Esophagus squamous epithelium (tissue), 5 donors: Measurements from ENCODE around the gene ZNF521. TPM values are rescaled to one million over a fixed set of nuclear protein-coding genes. Genes with fewer than 3 reads are reported as not detected.

Source experiments
- DNase-seq: peaks from one replicate; lab custom pipeline; 2025; lab: John Stamatoyannopoulos, UW
- H3K27ac ChIP-seq, 4 donors: fragments of 200-600 bp; sonication (generic); one replicate each; pipeline ENCODE4 v1.5.1; 2016 to 2019; ENCODE audit warnings: mild to moderate bottlenecking in 1 of 4
- H3K27me3 ChIP-seq, 4 donors: fragments of 200-600 bp; sonication (generic); 1 replicate in 3 of 4; 2 replicates in 1 of 4; pipeline versions ENCODE4 v1.5.1 to v1.6.0; 2017 to 2021; ENCODE audit warnings: antibody characterized with exemption in 1 of 4
- H3K36me3 ChIP-seq, 3 donors: fragments of 200-600 bp; sonication (generic); one replicate each; pipeline ENCODE4 v1.5.1; 2016 to 2019
- H3K4me1 ChIP-seq, 3 donors: fragments of 200-600 bp; sonication (generic); one replicate each; pipeline ENCODE4 v1.5.1; 2017 to 2019
- H3K4me3 ChIP-seq, 4 donors: fragments of 200-600 bp; sonication (generic); 1 replicate in 3 of 4; 2 replicates in 1 of 4; pipeline ENCODE4 v1.5.1; 2016 to 2019; ENCODE audit warnings: mild to moderate bottlenecking in 2 of 4, moderate library complexity in 1 of 4
- H3K9me3 ChIP-seq, 3 donors: fragments of 200-600 bp; sonication (generic); one replicate each; pipeline ENCODE4 v1.5.1; 2016 to 2019
- POLR2A ChIP-seq, 4 donors: fragments of 450-650 bp; IDR thresholded peaks; one replicate each; pipeline ENCODE4 v1.6.1; 2017; ENCODE audit warnings: antibody characterized with exemption in 4 of 4, mild to moderate bottlenecking in 4 of 4, moderate library complexity in 3 of 4
- WGBS, 2 donors: methylation state at CpG; one replicate each; pipeline ENCODE4 v1.1.5; 2018; 5-methylcytosine and 5-hydroxymethylcytosine counted together
- intact Hi-C: fragments of 100-400 bp; cut with DNase I; formaldehyde crosslinking; loops from one replicate; pipeline ENCODE4 v1.15.0; 2022
- total RNA-seq, 4 donors: library from RNA; depleted of rRNA; stranded (reverse); fragments of >200 nt; gene quantifications; one replicate each; pipeline ENCODE4 v1.1.0, GENCODE V29; 2016
- TF ChIP-seq, protein P1 (sequence below), 6 experiments: fragments of 450-650 bp in 4 of 6; fragments of 200-600 bp in 2 of 6; sonication (generic) in 2 of 6; IDR thresholded peaks; one replicate each; pipeline ENCODE4 v1.5.1; 2016 to 2019; ENCODE audit warnings: antibody characterized with exemption in 6 of 6, mild to moderate bottlenecking in 4 of 6, moderate library complexity in 4 of 6
- donor health status: DM: yes; HTN: yes; CAD: no.

The ZNF521 gene
- total RNA-seq, 4 donors from 2014 or later, result 0.68 to 11.3 (median 4.7) TPM

DNA sequence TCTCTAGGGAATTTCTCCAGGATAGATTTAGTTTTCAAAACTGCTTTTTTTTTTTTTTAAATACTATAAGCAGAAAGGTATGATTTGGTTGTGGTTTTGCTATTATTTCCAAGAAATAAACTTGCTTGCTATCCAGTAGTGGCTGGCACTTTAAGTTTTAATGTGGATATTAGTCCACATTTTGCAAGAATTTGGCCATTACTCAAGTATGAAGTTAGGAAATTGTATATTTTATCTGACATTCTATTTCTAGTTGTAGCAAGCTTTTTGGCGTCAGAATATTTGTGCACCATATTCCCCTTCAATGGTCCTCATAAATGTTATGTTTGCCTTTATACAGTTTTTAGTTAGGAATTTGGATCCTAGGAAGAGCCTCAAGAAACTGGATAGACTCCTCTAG is 226.3 kb downstream of the ZNF521 start:
- intact Hi-C loops, result no loop called here
- Histone ChIP-seq H3K4me3 (no peak overlapping the region), H3K4me1 (no peaks in the 10 kb centered on the region), H3K27me3 (no peaks in the 10 kb centered on the region), H3K36me3 (no peaks in the 10 kb centered on the region), H3K27ac (no peak overlapping the region), H3K9me3 (no peaks in the 10 kb centered on the region)
- TF ChIP-seq POLR2A (IDR thresholded peaks at IDR 0.05), result no peak
- no peak for DNase-seq
- WGBS, 2 donors, result 52 to 75% methylated on average over 1 of the region's 1 CpG

DNA sequence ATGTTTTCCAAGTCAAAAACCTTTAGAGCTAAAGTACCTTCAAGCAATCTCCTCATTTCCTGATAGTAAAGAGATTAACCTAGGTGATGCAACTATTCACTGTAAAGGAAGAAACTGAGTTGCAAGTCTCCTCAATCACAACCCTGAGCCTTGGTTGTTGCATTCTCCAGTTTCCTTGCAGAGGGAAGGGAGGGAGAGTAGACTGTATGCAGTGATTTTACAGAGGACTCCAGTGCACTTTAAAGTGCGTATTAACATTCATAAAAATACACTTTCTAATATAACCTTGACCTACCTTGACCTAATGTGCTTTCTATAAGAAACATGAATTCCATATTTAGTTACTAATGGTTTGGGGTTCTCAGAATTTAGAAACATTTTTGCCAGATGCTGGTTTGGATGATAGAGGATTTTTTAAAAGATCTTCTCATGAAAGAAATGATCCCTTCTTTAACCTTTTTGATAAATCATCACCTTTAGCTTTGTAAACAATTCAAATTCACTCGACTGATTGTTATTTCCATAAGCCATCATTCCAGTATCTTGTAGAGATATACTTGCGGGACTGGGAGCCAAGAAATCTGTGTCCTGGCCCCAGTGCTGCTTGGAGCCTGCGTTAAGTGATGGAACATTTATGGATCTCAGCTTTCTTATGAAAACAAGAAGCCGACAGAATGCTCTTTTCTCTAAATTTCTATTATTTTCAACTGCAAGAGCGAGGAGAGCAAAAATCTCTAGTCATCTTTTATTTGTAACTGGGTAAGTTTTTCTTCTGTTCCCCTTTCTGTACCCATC is 228.3 kb downstream of the ZNF521 start:
- no peak overlapping the region for H3K4me3 ChIP-seq
- no peaks in the 10 kb centered on the region for H3K36me3 ChIP-seq
- no peaks in the 10 kb centered on the region for H3K9me3 ChIP-seq
- H3K27me3 ChIP-seq, result no peaks in the 10 kb centered on the region
- no peak overlapping the region for H3K27ac ChIP-seq
- WGBS, 2 donors, result 69 to 75% methylated on average over 6 of the region's 6 CpGs
- no peak for DNase-seq
- H3K4me1 ChIP-seq, result no peaks in the 10 kb centered on the region
- intact Hi-C loops, result no loop called here
- TF ChIP-seq, protein P1, sequence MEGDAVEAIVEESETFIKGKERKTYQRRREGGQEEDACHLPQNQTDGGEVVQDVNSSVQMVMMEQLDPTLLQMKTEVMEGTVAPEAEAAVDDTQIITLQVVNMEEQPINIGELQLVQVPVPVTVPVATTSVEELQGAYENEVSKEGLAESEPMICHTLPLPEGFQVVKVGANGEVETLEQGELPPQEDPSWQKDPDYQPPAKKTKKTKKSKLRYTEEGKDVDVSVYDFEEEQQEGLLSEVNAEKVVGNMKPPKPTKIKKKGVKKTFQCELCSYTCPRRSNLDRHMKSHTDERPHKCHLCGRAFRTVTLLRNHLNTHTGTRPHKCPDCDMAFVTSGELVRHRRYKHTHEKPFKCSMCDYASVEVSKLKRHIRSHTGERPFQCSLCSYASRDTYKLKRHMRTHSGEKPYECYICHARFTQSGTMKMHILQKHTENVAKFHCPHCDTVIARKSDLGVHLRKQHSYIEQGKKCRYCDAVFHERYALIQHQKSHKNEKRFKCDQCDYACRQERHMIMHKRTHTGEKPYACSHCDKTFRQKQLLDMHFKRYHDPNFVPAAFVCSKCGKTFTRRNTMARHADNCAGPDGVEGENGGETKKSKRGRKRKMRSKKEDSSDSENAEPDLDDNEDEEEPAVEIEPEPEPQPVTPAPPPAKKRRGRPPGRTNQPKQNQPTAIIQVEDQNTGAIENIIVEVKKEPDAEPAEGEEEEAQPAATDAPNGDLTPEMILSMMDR (IDR thresholded peaks at IDR 0.05), result no peak
- no peak for TF ChIP-seq POLR2A (IDR thresholded peaks at IDR 0.05)

DNA sequence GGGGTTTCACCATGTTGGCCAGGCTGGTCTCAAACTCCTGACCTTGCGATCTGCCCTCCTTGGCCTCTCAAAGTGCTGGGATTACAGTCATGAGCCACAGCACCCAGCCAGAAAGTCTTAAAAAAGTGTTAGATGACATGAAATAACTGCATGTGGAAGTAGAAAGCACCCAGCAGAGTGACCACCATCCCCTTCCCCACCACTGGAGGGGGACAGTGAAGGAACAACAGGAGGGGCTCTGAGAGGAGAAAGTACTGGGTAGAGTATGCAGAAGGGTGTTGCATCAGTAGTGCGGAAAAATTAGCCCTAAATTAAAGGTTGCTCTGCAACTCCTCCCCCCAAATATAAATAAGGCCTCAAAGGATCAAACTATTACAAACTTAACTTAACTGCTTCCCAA is 230.5 kb downstream of the ZNF521 start:
- Histone ChIP-seq H3K4me3 (no peak overlapping the region), H3K36me3 (no peaks in the 10 kb centered on the region), H3K27me3 (no peaks in the 10 kb centered on the region), H3K9me3 (no peaks in the 10 kb centered on the region), H3K27ac (no peak overlapping the region), H3K4me1 (no peaks in the 10 kb centered on the region)
- 96 to 100% methylated on average over 2 of the region's 2 CpGs for WGBS, 2 donors
- DNase-seq, result no peak
- intact Hi-C loops, result no loop called here
- TF ChIP-seq, protein P1 (IDR thresholded peaks at IDR 0.05), result no peak
- no peak for TF ChIP-seq POLR2A (IDR thresholded peaks at IDR 0.05)

DNA sequence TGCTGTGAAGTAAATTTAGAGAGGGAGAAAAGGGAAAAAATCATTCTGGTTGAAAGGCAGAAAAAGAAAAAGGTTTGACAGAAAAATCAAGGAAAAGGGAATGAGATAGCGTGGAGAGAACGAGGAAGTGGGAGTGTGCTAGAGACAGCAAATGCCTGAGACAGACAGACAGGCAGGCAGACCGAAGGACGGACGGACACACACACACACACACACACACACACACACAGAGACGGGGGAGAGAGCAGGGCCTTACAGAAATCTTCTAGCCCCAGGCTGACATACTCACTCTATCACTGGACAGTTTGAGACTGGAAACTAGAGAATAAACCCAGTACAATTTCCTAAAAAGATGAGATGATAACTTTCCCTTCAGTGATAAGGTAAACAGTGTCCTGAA is 238.4 kb downstream of the ZNF521 start:
- Histone ChIP-seq H3K36me3 (no peaks in the 10 kb centered on the region), H3K9me3 (no peaks in the 10 kb centered on the region), H3K4me1 (no peaks in the 10 kb centered on the region), H3K27ac (no peak overlapping the region), H3K27me3 (no peaks in the 10 kb centered on the region), H3K4me3 (no peak overlapping the region)
- 61 to 72% methylated on average over 4 to 6 of the region's 6 CpGs for WGBS, 2 donors
- TF ChIP-seq POLR2A (IDR thresholded peaks at IDR 0.05), result no peak
- TF ChIP-seq, protein P1 (IDR thresholded peaks at IDR 0.05), result no peak
- no peak for DNase-seq
- intact Hi-C loops, result no loop called here

DNA sequence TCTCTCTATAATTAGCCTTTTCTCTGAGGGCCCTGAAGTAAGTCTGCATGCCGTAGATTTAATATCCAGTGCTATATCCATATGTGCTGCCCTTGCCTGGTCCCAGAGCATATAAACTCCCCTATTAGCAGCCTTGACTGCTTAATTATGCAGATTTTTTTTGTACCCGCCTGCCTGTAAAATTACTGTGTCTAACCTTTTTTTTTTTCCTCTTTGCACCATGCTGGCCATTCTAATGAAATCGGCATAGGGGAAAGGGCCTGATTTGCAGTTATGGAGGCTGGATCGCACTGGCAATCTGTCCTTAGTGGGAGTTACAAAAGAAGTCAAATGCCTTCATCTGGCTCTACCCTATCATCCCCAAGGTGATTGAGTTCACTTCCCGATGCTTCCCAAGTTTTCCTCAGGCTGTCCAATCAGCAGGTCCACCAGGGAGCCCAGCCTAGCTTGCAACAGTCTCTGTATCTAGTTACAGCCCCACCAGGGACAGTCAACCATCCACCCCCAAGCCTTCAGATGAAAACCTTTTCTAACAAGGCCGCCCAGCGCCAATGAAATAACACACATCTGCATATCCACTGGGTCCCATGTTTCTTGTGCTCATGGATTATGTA is 239.0 kb downstream of the ZNF521 start:
- H3K36me3 ChIP-seq, result no peaks in the 10 kb centered on the region
- H3K4me1 ChIP-seq, result no peaks in the 10 kb centered on the region
- 86% methylated on average over 7 of the region's 7 CpGs for WGBS, 2 donors
- intact Hi-C loops, result no loop called here
- DNase-seq, result no peak
- H3K9me3 ChIP-seq, result no peaks in the 10 kb centered on the region
- TF ChIP-seq POLR2A (IDR thresholded peaks at IDR 0.05), result no peak
- TF ChIP-seq, protein P1 (IDR thresholded peaks at IDR 0.05), result no peak
- no peak overlapping the region for H3K27ac ChIP-seq
- no peaks in the 10 kb centered on the region for H3K27me3 ChIP-seq
- no peak overlapping the region for H3K4me3 ChIP-seq
